ENCODE data around the gene PKD1L1.
"Not testable (repeated sequence)": the region's sequence is repeated elsewhere in the genome, so short reads cannot be mapped to it uniquely, and the experiment has no call there.

PKD1L1 gene

GRCh38 chr7:47948141-47948790 is at the start of gene PKD1L1:
PKD1L1 (minus strand) TSS chr7:47948466; CDS start chr7:47948440, 26 bp downstream.
- no peak for DNase-seq

DNA sequence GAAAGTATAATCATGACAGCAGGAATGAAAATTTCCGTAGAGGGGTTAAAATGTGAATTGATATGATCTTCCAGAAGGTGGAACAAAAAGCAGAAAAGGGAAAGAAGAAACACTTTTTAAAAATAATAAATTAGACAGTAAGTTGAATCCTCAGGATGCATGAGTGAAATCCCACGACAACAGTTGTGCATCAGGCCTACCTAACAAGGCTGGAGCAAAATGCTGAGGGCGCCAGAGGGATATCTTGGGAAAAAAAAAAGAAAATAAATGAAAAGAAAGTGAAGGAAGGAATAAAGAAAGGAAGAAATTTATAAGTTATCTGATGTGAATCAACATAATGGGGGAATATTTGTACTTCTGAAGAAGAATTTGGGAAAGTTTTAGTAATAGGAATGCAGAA is 44.2 kb upstream of the PKD1L1 start:
- no peak for DNase-seq

- peak; percentile 73 for DNase-seq
Observed at GRCh38 chr7:47991741-47992311, 43.6 kb upstream of the PKD1L1 start.

GRCh38 chr7:47991270-47991669 is 43.0 kb upstream of the PKD1L1 start:
- DNase-seq = no peak

DNA sequence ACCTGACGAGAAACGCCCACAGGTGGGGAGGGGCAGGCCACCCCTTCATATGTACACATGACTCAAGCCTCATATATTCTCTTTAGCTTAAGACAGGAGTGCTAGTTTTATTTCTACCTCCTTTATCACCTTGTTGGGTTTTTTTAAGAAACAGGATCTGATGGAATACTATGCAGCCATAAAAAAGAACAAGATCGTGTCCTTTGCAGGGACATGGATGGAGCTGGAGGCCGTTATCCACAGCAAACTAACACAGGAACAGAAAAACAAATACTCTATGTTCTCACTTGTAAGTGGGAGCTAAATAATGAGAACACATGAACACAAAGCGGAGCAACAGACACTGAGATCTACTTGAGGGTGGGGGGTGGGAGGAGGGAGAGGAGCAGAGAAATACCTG is 42.3 kb upstream of the PKD1L1 start:
- no peak for DNase-seq

DNA sequence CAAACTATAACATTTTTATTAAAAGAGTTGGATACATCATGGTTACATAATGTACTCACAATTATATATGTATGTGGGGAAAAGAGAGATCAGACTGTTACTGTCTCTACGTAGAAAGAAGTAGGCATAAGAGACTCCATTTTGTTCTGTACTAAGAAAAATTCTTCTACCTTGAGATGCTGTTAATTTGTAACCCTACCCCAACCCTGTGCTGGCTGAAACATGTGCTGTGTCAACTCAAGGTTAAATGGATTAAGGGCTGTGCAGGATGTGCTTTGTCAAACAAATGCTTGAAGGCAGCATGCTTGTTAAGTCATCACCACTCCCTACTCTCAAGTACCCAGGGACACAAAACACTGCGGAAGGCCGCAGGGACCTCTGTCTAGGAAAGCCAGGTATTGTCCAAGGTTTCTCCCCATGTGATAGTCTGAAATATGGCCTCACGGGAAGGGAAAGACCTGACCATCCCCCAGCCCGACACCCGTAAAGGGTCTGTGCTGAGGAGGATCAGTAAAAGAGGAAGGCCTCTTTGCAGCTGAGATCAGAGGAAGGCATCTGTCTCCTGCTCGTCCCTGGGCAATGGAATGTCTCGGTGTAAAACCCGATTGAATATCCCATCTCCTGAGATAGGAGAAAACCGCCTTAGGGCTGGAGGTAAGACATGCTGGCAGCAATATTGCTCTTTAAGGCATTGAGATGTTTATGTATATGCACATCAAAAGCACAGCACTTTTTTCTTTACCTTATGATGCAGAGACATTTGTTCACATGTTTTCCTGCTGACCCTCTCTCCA is 41.5 kb upstream of the PKD1L1 start:
- DNase-seq = not testable (repeated sequence)

GRCh38 chr7:47988496-47989386 is 40.5 kb upstream of the PKD1L1 start:
- DNase-seq = no peak

DNA sequence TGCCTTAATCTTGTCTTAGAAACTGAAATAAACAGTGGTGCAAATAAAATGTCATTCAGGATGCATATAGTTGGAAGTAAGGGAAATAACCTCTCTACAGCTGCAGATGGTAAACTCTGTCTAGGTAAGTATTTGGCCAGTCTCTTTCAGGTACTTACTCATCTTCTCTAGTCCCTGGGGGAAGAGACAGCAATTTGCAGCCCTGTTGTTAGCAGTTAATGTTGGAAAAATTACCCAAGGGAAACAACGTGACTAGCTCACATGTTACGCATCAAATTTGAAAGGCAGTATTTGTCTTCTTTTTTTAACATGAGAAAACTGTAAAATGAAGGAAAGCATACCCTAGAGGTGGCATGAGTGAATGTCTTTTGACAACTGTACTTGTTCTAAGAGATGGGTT is 34.3 kb upstream of the PKD1L1 start:
- DNase-seq = no peak

DNA sequence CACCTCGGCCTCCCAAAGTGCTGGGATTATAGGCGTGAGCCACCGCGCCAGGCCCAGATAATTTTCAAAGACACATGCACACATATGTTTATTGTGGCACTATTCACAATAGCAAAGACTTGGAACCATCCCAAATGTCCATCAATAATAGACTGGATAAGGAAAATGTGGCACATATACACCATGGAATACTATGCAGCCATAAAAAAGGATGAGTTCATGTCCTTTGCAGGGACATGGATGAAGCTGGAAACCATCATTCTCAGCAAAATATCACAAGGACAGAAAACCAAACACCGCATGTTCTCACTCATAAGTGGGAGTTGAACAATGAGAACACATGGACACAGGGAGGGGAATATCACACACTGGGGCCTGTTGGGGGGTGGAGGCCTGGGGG is 32.4 kb upstream of the PKD1L1 start:
- DNase-seq = not testable (repeated sequence)

GRCh38 chr7:47979832-47980181 is 31.5 kb upstream of the PKD1L1 start:
- DNase-seq = no peak

- peak; percentile 88 for DNase-seq
Observed at GRCh38 chr7:47979145-47979831, 31.0 kb upstream of the PKD1L1 start, which contains the start of gene HUS1. HUS1 (minus strand) TSS chr7:47979615; CDS start chr7:47979519, 96 bp downstream.

GRCh38 chr7:47978790-47979144 is 30.5 kb upstream of the PKD1L1 start:
- no peak for DNase-seq

- no peak for DNase-seq
Observed at GRCh38 chr7:47973739-47974138, 25.5 kb upstream of the PKD1L1 start.

GRCh38 chr7:47970761-47971160 is 22.5 kb upstream of the PKD1L1 start:
- DNase-seq = no peak

- peak; percentile 59 for DNase-seq
Observed at GRCh38 chr7:47968847-47969774, 20.8 kb upstream of the PKD1L1 start.

GRCh38 chr7:47967708-47968107 is 19.4 kb upstream of the PKD1L1 start:
- peak; percentile 37 for DNase-seq

DNA sequence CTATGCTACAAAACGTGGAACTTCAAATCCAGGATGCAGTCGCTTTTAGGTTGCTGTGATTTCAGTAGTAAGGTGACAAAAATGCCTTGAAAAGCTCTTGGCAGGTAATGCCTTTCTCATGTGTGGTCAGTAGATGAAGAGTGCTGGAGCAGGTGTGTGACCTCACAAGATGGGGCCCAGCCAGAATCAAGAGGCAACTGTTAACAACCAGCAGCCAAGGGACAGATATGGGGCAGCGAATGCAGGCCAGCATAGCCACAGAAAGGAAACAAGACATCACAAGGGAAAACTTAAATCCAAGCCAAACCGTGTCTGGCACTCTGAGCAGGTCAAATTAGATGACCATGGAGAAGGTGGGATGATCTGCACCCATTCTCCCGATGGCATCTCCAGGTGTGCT is 18.9 kb upstream of the PKD1L1 start:
- DNase-seq = no peak

- DNase-seq = no peak
Observed at GRCh38 chr7:47965456-47965855, 17.2 kb upstream of the PKD1L1 start.

- no peak for DNase-seq
Observed at GRCh38 chr7:47962262-47962661, 14.0 kb upstream of the PKD1L1 start.

- DNase-seq = no peak
Observed at GRCh38 chr7:47957156-47957555, 8.9 kb upstream of the PKD1L1 start.

DNA sequence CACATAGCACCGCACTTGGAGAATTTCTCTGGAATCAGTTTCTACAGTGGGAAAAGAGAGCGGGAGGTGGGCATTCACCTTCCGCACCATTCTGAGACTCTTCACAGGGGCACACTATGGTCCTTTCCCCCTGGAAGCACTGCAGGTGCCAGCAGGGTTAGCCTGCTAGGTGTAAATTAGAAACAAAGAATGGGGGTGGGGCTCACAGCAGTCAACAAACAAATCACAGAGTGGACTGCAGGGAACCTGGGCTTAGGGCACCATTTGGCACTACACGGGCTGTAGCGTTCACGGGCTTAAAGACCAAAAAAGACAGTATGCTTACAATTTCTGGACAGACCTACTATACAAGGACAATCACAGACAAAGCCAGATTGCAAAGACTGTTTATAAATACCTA is 8.0 kb upstream of the PKD1L1 start:
- DNase-seq = no peak
